SK-N-MC (cell line): ENCODE results near the gene CHI3L2.

Experiments
- EZH2 ChIP-seq: fragments of 200-600 bp; sonication (generic); IDR thresholded peaks from one replicate; pipeline ENCODE4 v1.6.1; 2017; ENCODE audit warnings: antibody characterized with exemption
- POLR2AphosphoS5 ChIP-seq: IDR thresholded peaks from 2 replicates; pipeline ENCODE4 v1.6.1; 2012; ENCODE audit warnings: mild to moderate bottlenecking, low read depth, low read length, borderline replicate concordance

DNA sequence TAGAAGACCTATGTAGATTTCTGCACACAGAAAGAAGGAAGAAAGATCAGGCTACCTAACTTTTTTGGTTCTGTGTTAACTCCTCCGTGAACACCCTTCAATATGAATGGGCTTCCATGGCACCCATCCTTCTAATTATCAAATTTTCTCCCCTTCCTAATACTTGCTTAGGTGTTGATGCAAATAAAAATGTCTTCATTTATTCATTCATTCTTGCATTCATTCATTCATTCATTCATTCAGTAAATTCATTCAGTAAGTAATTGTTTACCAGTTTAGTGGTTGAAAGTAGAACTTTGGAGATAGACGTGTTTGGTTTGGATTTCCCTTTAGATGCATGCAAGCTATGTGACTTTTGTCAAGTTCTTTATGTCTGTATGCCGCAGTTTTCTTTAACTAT, 4.6 kb downstream of the CHI3L2 start:
- no peak for TF ChIP-seq EZH2
- no peak for TF ChIP-seq POLR2AphosphoS5
